ENCODE results near the gene SPTSSB.

DNA sequence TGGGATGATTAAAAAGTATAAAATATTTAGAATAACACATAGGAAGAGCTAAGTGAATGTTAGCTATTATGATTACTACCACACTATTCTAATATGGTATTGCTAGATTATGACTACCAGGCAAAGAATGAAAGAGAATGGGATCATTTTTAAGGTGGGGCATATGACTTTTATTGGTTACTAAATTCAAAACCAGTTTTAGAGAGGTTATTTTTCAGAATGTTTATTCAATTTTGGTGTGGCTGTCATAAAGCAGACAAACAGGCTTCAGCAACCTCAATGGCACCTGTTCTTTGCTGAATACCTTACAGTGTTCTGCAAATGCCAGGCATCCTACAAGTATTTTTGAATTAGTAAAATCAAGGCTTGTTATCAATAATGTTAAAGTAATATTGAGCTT is 12.8 kb downstream of the SPTSSB start:
- TF ChIP-seq CTCF (IDR thresholded peaks at IDR 0.05) (no peak), POLR2A (IDR thresholded peaks at IDR 0.05) (no peak)
